ENCODE measurements around the gene RNF125. TPM values are rescaled to one million over a fixed set of nuclear protein-coding genes. Genes with fewer than 3 reads are reported as not detected.

RNF125 gene
- total RNA-seq (2011; cell fraction: chromatin; rRNA removed; ENCODE audit: low replicate concordance), result 0.25 TPM in 1 of 2 replicates, not detected in the other
- 0.17 TPM in 1 of 2 replicates, not detected in the other for total RNA-seq (2011; cell fraction: nucleolus; rRNA removed)
- 0.07 TPM in 1 of 2 replicates, not detected in the other for total RNA-seq (2011; cell fraction: nucleoplasm; rRNA removed)
- total RNA-seq (2014; rRNA removed) (under 0.01 and 0.05 TPM in 2 replicates), total RNA-seq (2014; rRNA removed; fragmentation: Illumina TruSeq; extraction: Trizol) (0.04 and 0.13 TPM in 2 replicates), total RNA-seq (2015; rRNA removed; fragmentation: Illumina TruSeq; extraction: Trizol) (0.11 TPM in 1 of 2 replicates, not detected in the other), total RNA-seq (2021) (0.09 and 0.13 TPM in 2 replicates), polyA plus RNA-seq (2011; rRNA removed) (0.12 and 0.29 TPM in 2 replicates), polyA plus RNA-seq (2014; fragmentation: Illumina TruSeq; extraction: Trizol) (0.03 and 0.10 TPM in 2 replicates), polyA plus RNA-seq (2014; fragmentation: Nextera tagmentation; extraction: Ambion mirVana) (under 1 TPM in 1 of 2 experiments, not detected in 1; 0.01 TPM), polyA plus RNA-seq (2014; rRNA removed) (0.01 and 0.04 TPM in 2 replicates), polyA minus RNA-seq (2011; rRNA and poly(A)+ RNA removed) (0.06 and 0.11 TPM in 2 replicates), Bru-seq, nascent RNA (percentile 17 among the genes with signal in this experiment), BruChase-seq, experiment 1, labeled RNA remaining after a 2-hour chase (percentile 39 among the genes with signal in this experiment), BruChase-seq, experiment 2, labeled RNA remaining after a 6-hour chase (percentile 43 among the genes with signal in this experiment)
- polyA plus RNA-seq (2011; cell fraction: cytosol; rRNA removed), result 0.06 and 0.22 TPM in 2 replicates
- 0.03 and 0.11 TPM in 2 replicates for polyA plus RNA-seq (2011; cell fraction: nucleus; rRNA removed)
- polyA plus RNA-seq (2012), result 0.10 and 0.21 TPM in 2 replicates
- polyA minus RNA-seq (2011; cell fraction: cytosol; rRNA and poly(A)+ RNA removed), result not detected in 2 replicates
- 0.13 TPM in 1 of 2 replicates, not detected in the other for polyA minus RNA-seq (2011; cell fraction: nucleus; rRNA and poly(A)+ RNA removed)
- long read RNA-seq, experiment 1, result 0 reads
- long read RNA-seq, experiment 2, result 0 reads
- long read RNA-seq, experiment 3, result 0 reads

DNA sequence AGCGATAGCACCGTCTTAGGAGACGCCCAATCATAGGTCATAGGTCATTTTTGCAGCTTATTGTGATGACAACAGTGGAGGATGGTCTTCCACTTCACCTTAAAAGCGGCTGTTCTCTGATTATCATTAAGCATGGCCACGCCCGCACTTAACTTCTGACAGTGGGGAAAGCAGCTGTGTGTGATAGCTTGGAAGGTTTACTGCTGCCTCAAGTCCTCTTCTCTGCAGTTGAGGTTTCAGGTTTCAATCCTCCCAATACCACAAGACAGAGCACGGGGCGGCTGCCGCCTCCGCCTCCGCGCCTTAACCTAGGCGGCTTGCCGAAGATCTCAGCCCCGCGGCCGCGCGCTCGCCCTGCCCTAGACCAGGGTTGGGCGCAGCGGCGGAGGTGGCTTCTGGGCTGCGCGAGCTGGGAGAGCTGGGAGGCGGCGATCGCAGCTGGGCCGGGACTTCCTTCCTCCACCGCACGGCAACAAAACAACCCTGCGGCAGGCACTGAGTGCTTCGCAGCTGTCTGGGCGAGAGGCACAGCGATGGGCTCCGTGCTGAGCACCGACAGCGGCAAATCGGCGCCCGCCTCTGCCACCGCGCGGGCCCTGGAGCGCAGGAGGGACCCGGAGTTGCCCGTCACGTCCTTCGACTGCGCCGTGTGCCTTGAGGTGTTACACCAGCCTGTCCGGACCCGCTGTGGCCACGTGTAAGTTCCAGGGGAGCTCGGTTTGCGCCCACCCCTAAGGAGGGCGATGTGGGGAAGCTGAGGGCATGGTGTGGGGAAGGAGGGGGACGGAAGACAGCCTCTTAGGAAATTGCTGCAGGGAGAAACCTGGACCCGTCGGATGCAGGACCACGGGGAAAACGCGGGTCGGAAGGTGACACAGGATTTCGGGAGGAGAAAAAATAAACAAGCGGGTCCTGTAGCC lies at the start of gene RNF125:
RNF125 (plus strand) TSS at position 495 of the 920 bp plus-strand sequence; CDS start at position 534, 39 bp downstream.
- Histone ChIP-seq H3K4me1 (replicated peaks in 1 of 2; ENCODE audit: control insufficient read depth in 2 of 2, insufficient read depth in 2 of 2, low read length in 2 of 2) (peaks cover 3 to 15% of the 10 kb centered on the region in 2 experiments; a peak in 3 of 5 replicates), H4K20me1 (replicated peaks; ENCODE audit: control insufficient read depth, insufficient read depth, low read length) (peaks cover 2% of the 10 kb centered on the region; the same call in 1 of the 2 replicates), H2AFZ (ENCODE audit: low read depth, low read length) (peak within 1 kb of the TSS; percentile 80), H3K79me2 (ENCODE audit: control insufficient read depth, insufficient read depth, low read length) (no peaks in the 10 kb centered on the region), H3K36me3 (ENCODE audit: control insufficient read depth, insufficient read depth, low read length) (no peaks in the 10 kb centered on the region), H3K4me3 (peak within 1 kb of the TSS; percentile 26), H3K27me3 (ENCODE audit: control insufficient read depth in 2 of 2, insufficient read depth in 2 of 2, low read length in 2 of 2) (peaks cover 30 to 46% of the 10 kb centered on the region in 2 experiments), H3K4me2 (ENCODE audit: insufficient read depth, low read length) (peak within 1 kb of the TSS; percentile 71), H3K9me1 (ENCODE audit: control insufficient read depth, insufficient read depth, low read length) (no peaks in the 10 kb centered on the region), H3K9me3 (replicated peaks; ENCODE audit: control insufficient read depth, insufficient read depth, low read depth, low read length) (no peaks in the 10 kb centered on the region), H3K9ac (ENCODE audit: insufficient read depth in 1 of 2, low read depth in 2 of 2, low read length in 2 of 2) (peak within 1 kb of the TSS in 1 of 2 experiments; percentile 88; a peak in 2 of 4 replicates), H3K27ac (ENCODE audit: extremely low read depth, low read depth, low read length) (no peak within 1 kb of the TSS)
- DNase-seq (ENCODE audit: extremely low read depth in 1 of 4, low spot score in 3 of 4), result peak; percentile 65 to 92 (median 78)
- 2% methylated on average over 50 of the region's 66 CpGs for WGBS (ENCODE audit: insufficient coverage, low coverage, missing lambda C conversion rate)
- in situ Hi-C loops (cut with MboI) (no loop called here), intact Hi-C loops (cut with micrococcal nuclease) (loop anchor here (2.0 kb wide), 1 partner anchor 74 kb away; no protein-coding TSS in a partner anchor)
- CTCF ChIA-PET (ENCODE audit: low intra/inter-chr PET ratio), result no interaction called here
- no TSS peak for BruUV-seq (replicated peaks)
- POLR2A ChIA-PET, result interaction anchor here (1.0 to 1.3 kb wide), 2 partner anchors 8 to 31 kb away, joined by 3 read pairs; no protein-coding TSS in a partner anchor
- FAIRE-seq, result peak; percentile 93
- peak; percentile 96 for ATAC-seq
- TF ChIP-seq E2F4 (CRISPR knock-in tag; IDR thresholded peaks at IDR 0.05; ENCODE audit: low read depth) (no peak), NFE2L1 (tag; IDR thresholded peaks at IDR 0.05; ENCODE audit: borderline replicate concordance, low read depth) (no peak), ZKSCAN1 (IDR thresholded peaks at IDR 0.05; ENCODE audit: low read depth, low read length) (no peak), ZFP1 (CRISPR knock-in tag; IDR thresholded peaks at IDR 0.05) (no peak), HNRNPH1 (optimal IDR thresholded peaks at IDR 0.05; ENCODE audit: low read depth, low read length) (no peak), ATF3 (IDR thresholded peaks at IDR 0.05) (no peak), ATF3 (CRISPR knock-in tag; conservative IDR thresholded peaks at IDR 0.05) (no peak)
- TF ChIP-seq, protein P1, sequence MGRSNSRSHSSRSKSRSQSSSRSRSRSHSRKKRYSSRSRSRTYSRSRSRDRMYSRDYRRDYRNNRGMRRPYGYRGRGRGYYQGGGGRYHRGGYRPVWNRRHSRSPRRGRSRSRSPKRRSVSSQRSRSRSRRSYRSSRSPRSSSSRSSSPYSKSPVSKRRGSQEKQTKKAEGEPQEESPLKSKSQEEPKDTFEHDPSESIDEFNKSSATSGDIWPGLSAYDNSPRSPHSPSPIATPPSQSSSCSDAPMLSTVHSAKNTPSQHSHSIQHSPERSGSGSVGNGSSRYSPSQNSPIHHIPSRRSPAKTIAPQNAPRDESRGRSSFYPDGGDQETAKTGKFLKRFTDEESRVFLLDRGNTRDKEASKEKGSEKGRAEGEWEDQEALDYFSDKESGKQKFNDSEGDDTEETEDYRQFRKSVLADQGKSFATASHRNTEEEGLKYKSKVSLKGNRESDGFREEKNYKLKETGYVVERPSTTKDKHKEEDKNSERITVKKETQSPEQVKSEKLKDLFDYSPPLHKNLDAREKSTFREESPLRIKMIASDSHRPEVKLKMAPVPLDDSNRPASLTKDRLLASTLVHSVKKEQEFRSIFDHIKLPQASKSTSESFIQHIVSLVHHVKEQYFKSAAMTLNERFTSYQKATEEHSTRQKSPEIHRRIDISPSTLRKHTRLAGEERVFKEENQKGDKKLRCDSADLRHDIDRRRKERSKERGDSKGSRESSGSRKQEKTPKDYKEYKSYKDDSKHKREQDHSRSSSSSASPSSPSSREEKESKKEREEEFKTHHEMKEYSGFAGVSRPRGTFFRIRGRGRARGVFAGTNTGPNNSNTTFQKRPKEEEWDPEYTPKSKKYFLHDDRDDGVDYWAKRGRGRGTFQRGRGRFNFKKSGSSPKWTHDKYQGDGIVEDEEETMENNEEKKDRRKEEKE (IDR thresholded peaks at IDR 0.05; ENCODE audit: borderline replicate concordance in 1 of 2, control insufficient read depth in 1 of 2, low read depth in 2 of 2, low read length in 1 of 2), result no peak
